GM12873 (cell line): ENCODE data around the gene FLVCR2.

Experiments
- CTCF ChIP-seq: IDR thresholded peaks from 2 replicates; pipeline ENCODE4 v1.5.1; 2012; ENCODE audit warnings: low read depth, mild to moderate bottlenecking, moderate library complexity, low read length, control low read depth; ENCODE audit not compliant: insufficient read depth; ENCODE audit errors: missing control alignments

FLVCR2 gene

GRCh38 chr14:75558440-75558839 lies 20.0 kb upstream of the FLVCR2 start:
- no peak for TF ChIP-seq CTCF

- no peak for TF ChIP-seq CTCF
Observed at GRCh38 chr14:75559045-75559444, 19.4 kb upstream of the FLVCR2 start.

GRCh38 chr14:75559451-75560222 lies 18.8 kb upstream of the FLVCR2 start:
- no peak for TF ChIP-seq CTCF

GRCh38 chr14:75561013-75561432 lies 17.4 kb upstream of the FLVCR2 start:
- peak; percentile 94 for TF ChIP-seq CTCF

GRCh38 chr14:75562089-75562488 lies 16.3 kb upstream of the FLVCR2 start:
- no peak for TF ChIP-seq CTCF

GRCh38 chr14:75562489-75562888 lies 15.9 kb upstream of the FLVCR2 start:
- TF ChIP-seq CTCF, result no peak

- TF ChIP-seq CTCF, result no peak
Observed at GRCh38 chr14:75563931-75564330, 14.5 kb upstream of the FLVCR2 start.

GRCh38 chr14:75565056-75565455 lies 13.4 kb upstream of the FLVCR2 start:
- TF ChIP-seq CTCF, result no peak
